Effector CD8-positive, alpha-beta T cell (primary cell): ENCODE results near the gene SPSB1.

Experiments used
- DNase-seq: peaks from one replicate; lab custom pipeline; 2025; lab: John Stamatoyannopoulos, UW

SPSB1 gene

DNA sequence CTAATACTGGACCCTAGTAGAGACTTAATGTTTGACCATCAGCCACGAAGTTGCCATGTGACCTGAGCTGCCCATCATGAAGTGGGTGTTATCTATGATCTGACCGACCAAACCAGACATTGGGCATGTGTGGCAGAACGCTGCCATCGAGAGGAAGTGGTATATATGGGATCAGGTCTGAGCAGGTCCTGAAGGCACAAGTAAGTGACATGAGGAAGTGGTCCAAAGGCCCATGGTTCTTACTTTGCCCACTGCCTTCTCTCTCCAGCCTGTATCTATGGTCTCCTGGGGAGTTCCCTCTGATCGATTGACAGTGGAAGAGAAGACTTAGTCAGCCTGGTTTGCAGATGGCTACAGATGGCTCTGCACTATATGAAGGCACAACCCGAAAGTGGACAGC, 7.9 kb downstream of the SPSB1 start:
- no peak for DNase-seq

DNA sequence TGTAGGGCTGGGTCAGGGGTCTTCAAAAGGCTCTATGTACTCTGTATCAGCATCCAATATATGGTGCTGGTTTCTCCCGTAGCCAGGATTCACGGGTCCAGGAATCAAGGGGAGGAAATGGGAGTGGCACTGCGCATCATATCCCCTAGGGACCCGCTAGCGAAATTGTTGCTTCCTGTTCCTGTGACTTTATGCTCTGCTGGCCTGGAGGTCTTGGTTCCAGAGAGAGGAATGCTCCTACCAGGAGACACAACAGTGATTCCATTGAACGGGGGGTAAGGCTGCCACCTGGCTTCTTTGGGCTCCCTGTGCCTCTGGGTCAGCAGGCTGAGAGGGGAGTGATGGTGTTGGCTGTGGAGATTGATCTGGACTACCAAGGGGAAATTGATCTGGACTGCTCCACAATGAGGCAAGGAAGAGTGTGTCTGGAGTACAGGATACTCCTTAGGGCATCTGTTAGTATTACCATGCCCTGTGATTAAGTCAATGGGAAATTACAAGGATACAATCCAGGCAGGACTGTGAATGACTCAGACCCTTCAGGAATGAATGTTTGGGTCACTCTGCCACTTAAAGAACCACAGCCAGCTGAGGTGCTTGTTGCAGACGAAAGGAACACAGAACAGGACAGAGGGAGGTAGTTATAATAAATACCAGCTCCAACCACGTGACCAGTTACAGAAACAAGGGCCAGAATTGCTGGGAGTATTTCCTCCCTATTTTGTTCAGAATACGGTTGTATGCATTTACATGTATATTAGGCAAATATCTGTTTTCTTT, 10.2 kb downstream of the SPSB1 start:
- DNase-seq, result no peak

GRCh38 chr1:9303916-9304315, 11.2 kb downstream of the SPSB1 start:
- no peak for DNase-seq

DNA sequence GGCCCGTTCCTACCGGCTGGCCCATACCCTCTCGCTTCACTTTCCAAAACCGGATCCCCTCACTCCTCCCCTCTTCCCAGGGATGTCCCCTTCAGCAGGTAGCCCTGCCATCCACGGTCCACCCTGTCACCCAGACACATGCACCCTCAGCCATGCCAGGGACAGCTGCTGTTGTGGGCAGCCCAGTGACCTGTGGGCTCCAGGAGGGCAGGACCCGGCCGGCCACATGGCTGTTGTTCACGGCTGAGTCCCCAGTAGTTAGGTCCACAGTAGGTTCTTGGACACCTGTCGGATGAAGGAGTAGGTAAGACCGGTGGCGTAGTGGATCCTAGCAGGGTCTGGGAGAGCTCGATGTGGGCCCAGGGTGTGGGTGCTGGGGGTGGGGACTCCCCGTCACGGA, 12.5 kb downstream of the SPSB1 start:
- DNase-seq, result no peak

DNA sequence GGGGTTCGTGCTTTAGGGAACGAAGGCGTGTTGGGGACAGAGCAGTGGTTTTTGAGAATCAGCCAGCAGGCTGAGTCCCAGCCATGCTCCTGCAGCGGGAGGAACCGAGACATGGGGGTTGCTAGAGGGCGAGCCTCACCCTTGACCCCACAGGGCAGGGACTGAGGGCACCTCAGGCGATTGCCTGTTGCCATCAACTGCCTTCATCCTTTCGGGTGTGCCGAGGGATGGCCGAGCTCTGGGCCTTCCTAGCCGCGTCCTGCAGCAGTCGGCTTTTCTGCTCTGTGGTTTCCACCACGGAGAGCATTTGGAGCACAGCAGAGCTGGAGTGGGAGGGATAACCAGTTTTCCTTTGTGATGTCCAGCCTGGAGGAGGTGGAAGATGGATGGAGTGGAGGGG, 13.3 kb downstream of the SPSB1 start:
- no peak for DNase-seq

- DNase-seq, result no peak
Observed at GRCh38 chr1:9307303-9307702, 14.6 kb downstream of the SPSB1 start.

GRCh38 chr1:9308236-9308785, 15.6 kb downstream of the SPSB1 start:
- no peak for DNase-seq

DNA sequence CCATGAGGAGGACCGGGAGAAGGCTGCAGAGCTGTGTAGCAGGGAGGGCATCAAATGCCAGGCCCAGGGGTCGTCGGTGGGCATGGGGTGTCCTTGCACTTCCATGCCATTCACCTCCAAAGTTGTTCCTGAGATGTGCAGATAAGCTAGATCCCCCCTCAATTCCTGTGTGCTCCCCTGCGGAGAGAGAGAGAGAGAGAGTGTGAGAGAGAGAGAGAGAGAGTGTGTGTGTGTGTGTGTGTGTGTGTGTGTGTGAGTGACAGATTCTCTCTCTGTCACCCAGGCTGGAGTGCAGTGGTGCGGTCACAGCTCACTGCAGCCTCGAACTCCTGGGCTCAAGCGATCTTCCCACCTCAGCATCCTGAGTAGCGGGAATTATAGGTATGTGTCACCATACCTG, 16.4 kb downstream of the SPSB1 start:
- no peak for DNase-seq

DNA sequence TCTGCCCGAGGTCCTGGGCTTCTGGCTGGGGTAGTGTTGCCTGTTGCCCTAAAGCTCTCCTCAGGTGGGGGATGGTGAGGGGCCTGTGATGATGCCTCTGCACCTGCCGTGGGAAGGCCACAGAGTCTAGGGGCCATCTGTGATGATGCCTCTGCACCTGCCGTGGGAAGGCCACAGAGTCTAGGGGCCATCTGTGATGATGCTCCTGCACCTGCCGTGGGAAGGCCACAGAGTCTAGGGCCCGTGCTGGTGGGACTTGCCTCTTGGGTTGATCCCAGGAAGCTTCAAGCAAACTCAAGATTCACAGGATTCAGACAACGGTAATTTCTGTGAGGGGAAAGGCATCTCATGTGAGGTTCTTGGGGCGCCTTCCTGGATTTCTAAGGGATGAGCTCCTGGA, 17.3 kb downstream of the SPSB1 start:
- no peak for DNase-seq

DNA sequence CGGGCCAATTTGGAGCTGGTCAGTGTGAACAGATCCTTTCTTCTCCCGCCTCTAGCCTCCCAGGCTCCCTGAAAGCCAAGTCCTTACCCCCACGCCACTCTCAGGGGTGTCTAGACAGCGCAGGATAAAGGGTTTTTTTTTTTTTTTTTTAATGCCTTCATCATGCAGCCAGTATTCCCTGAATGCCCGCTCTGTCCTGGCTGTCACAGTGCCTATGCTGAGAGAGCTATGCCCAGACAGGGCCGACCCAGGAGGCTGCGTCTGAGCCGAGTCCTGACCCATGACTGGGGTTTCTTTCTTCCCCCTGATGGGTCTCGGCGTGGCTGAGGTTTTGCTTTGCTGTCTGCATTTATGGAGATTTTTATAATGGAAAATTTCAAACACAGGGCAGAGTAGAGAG, 18.3 kb downstream of the SPSB1 start:
- DNase-seq, result no peak

DNA sequence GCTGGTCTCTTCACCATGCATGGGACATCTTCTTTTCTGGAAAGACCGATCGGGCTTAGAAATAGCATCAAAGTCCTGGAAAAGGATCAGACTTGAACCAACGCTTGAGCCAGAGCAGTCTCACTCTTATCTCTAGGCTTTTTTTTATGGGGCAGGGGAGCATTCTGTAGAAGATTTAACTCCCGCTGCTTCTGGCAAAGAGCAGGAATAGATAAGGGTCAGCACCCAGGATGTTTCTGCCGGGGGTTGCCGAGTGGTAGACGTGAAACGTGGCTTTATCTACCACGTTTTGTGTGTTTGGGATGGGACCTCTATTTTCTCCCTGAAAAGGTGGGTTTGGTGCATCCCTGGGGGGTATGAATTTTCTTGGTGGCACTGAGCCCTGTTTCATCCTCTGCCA, 18.8 kb downstream of the SPSB1 start:
- DNase-seq, result no peak

GRCh38 chr1:9312168-9312720, 19.6 kb downstream of the SPSB1 start:
- no peak for DNase-seq

GRCh38 chr1:9313576-9313975, 20.9 kb downstream of the SPSB1 start:
- no peak for DNase-seq

- DNase-seq, result no peak
Observed at GRCh38 chr1:9314111-9314510, 21.4 kb downstream of the SPSB1 start.

DNA sequence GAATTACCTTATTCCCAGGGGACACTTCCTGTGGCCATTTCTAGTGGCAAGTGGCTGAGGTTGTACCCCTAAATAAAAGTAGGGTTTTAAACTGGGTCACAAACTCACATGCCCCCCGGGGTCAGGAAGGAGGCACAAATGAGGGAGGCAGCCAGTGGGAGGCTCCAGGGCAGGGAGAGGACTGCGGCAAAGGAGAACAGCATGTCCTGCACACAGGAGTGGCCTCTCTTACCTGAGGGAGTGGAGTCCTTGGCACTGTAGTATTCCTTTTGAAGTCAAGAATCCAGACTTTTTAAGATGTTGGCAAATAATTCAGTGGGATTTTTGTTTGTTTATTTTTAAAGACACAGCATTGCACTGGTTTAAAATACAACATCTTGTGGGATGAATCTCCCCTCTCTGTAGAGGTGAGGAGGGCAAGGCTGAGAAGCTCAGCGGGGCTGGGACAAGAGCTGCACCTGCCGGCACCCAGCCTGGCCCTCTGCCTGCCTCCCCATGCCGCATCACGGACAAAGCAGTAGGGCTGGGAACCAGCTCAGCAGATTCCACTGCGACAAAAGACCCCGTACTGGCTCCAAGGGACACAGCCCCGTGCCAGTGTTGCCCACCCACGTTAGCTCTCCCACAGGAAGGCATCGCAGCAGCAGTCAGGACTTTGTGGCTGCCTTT, 22.2 kb downstream of the SPSB1 start:
- no peak for DNase-seq

GRCh38 chr1:9315411-9316079, 22.9 kb downstream of the SPSB1 start:
- DNase-seq, result no peak

GRCh38 chr1:9316080-9316444, 23.4 kb downstream of the SPSB1 start:
- DNase-seq, result no peak

GRCh38 chr1:9316512-9316911, 23.8 kb downstream of the SPSB1 start:
- DNase-seq, result no peak

DNA sequence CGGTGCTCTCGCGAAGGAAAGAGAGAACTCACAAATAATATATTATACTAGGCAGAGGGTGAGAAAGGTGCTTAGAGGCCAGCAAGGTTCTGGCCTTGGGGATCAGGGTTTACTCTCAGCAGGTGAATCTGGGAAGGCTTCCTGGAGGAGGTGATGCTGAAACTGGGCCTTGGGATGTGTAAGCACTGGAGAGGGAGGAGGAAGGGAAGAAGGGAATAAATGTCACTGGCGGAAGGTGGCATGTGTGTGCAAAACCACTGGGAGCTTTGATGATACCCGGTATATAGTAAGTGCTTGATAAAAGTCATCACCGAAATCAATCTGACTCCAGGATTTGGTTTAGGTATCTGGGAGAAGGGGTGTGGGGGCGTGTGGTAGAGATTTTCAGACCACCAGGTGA, 24.4 kb downstream of the SPSB1 start:
- DNase-seq, result no peak

DNA sequence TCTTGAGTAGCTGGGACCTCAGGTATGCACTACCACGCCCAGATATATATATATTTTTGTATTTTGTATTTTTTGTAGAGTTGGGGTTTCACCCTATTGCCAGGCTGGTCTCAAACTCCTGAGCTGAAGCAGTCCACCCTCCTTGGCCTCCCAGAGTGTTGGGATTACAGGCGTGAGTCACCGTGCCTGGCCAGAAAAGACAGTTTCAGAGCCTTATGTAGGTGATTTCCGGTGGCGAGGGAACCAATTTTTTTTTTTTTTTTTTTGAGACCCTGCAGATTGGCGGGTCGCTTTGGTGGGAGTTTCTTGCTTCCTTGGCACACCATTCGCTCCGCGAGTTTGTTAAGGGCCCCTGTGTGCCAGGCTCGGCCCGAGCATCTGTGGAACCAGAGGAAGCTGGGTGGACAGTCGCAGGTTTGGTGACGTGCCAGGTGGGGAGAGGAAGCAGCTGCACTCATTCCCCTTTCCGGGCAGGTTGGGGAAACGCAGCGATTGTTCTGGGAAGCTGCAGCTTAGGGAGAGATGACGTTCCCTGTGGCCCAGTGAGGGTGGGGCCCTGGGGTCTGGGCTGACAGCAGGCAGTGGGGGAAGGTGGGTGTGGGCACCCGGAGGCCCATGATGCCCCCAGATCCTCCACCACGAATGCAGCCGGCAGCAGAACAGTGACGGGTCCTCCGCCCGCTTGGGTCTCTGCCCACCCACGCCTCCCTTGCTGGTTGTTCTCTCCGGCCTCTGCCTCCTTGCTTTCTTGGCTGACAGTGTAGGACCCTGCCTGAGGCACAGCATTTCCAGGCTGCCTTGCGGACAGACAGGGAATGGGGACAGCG, 25.1 kb downstream of the SPSB1 start:
- no peak for DNase-seq

DNA sequence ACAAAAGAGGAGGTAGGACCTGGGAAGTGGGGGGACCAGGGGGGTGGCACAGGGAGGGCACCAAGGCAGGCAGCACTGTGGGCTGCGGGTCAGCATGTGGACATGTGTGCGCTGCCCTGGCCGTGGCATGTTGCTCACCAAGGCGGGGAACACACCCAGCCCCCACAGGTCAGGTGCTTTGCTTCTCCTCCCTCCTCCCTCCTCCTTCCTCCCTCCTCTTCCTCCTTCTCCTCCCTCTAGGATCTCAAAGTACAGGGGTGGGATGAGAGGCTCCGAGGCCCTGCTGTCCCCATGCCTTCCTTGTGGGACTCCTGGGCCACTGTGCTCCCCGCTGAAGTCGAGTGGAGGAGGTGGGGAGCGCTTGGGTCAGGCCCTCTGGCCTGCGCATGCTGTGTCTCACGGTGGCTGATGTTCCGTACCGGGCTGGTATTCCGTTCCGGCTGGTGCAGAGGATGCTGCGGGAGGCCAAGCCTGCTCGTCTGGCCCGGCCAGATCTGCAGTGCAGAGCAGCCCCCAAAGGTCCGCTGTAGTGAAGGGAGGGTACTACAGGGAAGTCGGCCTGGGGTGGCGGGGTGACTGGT, 26.6 kb downstream of the SPSB1 start:
- DNase-seq, result no peak
